AG08396 (cell line): ENCODE measurements around the gene SOHLH1.
A peak's percentile ranks its signal among the peaks of the same experiment; 100 is the strongest.

Experiments used
- DNase-seq: peaks from one replicate; pipeline ENCODE4 v3.0.0; 2012; ENCODE audit warnings: low spot score, mixed read lengths

SOHLH1 gene

DNA sequence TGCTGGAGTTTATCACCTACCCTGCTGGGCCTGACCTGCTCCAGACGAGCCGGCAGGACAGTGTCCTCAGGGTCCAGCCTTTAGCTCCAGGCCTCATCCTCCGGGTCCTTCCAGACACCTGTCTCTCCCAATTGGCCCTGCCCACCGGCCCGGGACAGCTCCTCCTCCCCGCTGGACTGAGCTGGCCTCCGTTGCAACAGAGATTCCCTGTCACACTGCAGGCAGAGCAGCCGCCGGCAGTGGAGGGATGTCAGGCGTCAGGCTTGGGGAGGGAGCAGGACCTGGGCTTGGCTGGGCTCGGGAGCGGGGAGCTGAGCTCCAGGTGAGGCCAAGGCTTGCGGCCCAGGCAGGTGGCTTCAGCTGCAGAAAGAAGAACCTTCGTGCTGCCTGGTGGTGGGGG, 4.4 kb upstream of the SOHLH1 start:
- no peak for DNase-seq

DNA sequence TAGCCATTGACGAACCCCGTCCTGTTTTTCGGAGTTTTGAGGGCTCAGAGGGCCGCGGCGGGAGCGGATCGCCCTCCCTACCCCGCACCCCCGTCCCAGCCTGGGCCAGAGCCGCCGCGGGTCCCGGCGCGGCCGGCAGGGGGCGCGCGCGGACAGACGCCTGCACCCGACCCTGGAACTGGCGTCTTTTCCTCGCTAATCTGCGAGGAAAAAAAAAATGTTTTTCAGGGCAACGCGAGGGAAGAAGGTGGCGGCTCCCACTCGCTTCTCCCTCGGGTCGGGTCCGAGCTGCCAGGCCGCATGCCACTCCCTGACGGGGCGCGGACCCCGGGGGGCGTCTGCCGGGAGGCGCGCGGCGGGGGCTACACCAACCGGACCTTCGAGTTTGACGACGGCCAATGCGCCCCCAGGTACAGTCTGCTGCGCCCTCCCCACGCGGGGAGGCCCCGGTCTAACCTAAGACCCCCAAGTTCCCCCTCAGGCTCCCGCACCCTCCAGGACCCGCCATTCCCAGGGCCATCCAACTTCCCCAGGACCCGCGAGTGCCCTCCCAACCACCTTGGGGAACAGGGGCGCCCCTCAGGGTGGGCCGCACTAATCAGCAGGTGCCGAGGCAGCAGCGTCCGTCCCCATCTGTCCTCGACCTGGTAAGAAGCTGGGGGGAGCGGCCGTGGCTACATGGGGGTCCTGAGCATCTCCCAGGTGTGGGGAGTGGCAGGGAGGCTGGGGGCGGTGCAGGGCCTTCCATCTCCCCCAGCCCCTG, 2.9 kb upstream of the SOHLH1 start, which contains the start of gene KCNT1:
Gene KCNT1, plus strand, starts transcription at position 227 of the 763 bp plus-strand sequence. Its CDS starts 74 bp downstream, at position 301.
- DNase-seq: peak; percentile 98

DNA sequence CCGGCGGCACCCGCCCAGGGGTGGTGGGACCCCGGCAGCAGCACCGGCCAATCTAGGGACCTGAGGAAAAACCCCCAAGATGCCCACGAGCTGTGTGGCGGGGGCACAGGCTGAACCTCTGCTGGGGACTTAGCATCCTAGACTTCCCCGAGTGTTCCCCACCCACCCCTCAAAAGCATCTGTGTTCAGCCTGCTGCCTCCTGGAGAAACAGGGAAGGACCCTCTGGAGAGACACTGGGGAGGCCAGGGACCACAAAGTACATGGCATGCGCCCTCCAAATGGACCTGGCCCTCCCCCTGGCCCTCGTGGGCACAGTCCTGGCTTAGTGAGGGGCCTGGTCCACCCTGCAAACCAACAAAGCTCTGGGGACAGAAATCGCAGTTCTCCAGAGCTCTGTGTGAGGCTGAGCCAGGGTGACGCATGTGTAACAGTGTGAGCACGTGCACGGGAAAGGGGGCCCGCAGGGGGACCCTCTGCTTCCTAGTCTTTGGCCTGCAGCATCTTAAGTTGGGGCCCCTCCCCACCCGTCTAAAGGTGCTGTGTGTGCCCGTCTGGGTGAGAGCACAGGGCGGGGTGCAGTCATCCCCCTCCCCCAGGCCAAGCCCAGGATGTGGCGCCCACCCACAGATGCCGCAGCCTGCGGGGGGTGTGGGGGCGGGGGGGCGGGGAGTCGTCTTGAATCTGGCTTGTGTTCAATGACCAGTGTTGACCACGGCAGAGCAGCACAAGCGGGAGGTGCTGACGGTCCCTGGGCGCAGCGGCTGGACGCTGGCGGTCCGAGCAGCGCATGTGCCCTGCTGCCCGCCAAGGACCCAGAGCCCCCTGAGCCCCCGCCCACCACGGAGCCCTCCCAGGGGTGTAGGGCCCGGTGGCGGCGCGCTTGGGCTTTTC, 2.0 kb upstream of the SOHLH1 start:
- DNase-seq: peak; percentile 48

DNA sequence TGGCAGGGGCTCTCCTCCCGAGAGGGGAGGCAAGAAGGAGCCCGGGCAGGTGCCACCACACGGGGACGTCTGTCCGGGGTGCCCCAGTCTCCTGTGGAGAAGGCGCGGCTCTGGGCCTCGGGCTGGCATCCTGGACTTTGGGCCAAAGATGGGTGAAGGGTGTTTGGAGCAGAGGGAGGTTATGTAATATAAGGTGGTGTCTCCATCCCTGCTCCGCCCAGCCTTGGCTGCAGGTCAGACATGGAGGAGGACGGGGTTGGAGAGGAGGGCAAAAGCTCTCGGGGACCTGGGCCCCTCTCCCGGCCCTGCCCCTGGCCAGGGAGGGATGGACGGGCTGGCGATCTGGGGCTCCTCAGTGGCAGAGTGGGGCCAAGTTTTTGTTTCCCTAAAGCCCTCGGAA, 1.2 kb upstream of the SOHLH1 start:
- DNase-seq: no peak

DNA sequence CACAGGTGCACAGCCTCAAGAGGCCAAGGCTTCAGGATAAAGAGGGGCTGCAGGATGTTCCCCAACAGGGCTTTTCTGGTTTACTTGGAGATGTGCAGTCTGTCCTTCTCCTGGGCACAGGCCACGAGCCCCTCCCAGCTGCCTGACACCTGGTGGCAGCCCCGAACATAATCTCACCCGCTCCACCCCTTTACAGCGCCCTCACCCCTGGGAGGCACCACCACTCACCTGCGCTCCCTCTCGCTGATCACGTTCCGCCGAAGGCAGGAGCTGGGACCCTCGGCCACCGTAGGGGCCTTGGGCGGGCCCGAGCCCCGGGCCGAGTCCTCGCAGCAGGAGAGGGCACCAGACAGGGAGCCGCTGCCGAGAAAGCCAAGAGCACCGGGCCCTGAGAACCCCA, 514 bp downstream of the SOHLH1 start:
- no peak for DNase-seq

DNA sequence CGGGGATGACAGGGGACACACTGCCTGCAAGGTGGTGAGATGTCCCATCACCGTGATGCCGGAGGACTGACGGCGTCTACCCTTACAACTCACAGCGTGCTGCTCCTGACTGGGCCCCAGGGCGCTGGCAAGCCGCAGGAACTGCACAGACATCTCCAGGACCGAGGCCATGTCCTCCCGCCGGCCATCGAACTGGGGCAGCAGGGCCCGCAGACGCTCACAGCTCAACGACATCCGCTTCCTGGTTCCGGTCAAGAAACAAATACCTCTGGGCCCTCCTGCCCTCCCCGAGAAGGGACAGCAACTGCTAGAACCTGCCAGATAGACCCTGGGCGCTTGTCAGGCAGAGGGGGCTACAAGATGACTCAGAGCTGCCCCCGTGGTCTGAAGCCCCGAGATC, 1.0 kb downstream of the SOHLH1 start:
- DNase-seq: no peak

DNA sequence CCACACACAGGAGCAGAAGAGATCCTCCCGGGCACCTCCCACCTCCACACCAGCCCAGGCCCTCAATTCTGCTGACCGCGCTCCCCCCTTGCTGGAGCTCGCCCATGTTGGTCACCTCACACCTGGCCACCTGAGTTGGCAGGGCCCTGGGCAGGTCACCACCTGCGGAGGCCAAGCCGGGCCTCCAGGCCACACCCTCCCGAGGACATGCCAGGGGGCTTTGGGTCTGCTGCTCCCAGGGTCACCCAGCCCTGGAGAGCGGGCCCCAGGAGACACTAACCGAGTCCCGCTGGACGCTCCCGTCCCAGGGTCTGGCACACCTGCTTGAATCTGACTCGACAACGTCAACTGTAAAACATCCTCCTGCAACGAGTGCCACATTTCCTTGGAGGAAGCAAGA, 2.1 kb downstream of the SOHLH1 start:
- no peak for DNase-seq

DNA sequence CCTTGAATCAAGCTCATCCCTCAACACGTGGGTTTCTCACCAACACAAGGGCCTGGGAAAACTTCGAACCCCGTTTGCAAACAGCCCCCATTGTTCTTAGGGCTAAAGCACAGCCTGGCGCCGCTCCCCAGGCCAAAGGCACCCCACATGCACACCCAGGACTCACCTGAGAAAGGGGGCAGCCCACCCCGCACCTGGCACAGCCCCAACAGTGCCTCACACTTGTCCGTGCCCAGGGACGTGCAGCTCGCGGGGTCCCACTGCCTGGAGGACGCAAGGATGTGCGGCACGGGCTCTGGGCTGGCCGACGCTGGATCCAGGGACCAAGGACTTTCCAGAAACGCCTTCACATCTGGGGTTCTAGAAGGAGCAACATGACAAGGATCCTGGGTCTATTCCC, 2.8 kb downstream of the SOHLH1 start:
- no peak for DNase-seq

DNA sequence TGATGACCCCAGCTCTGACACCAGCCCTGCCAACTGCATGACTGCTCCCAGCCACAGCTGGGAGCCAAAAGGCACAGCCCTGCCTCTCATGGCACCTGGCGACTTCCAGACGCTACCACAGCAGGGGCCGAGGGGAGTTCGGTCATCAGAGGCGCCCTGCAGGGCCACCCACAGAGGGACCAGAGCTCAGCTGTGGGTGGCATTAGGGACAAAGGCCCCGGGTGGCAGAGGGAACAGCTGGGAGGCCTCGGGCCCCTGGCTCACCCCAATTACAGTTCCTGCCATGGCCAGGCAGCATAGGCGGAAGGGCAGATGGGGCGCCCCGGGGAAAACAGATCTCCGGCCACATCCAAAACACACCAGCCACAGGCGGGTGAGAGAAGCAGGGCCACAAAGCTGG, 3.6 kb downstream of the SOHLH1 start:
- DNase-seq: no peak

DNA sequence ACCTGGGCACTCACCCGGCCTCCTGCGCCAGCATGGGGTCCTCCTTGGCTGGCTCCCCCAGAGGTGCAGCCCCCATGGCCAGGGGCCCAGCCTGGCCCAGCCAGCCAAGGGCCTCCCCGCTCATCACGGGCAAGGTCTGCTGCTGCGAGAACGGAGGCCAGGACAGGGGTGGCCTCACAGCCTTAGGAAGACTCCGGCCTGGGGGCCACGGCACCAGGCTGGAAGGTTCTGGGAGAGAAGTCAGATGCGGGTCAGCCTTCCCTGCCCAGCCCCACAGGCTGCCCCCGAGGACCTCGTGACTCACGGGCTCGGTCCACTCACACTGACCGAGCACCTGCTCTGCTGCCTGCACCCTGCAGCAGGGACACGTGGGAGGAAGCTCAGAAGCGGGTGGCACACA, 4.2 kb downstream of the SOHLH1 start:
- DNase-seq: no peak

DNA sequence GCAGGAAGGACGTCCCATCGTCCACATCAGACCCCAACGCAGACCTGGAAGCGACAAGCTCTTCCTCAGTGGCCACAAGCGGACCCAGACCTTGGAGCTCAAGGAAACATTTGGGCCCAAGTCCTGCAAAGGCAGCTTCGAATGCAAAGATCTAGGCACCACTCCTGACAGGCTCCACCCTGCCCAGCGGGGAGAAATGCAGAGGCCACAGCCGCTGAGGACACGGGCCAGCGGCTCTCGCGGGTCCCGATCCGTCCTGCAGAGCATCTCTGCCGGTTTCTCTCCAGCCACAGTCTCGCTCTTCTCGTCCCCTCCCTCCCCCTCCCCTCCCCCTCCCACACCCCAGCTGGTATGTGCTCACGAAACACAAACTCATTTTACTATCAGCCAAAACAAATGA, 4.9 kb downstream of the SOHLH1 start:
- no peak for DNase-seq

DNA sequence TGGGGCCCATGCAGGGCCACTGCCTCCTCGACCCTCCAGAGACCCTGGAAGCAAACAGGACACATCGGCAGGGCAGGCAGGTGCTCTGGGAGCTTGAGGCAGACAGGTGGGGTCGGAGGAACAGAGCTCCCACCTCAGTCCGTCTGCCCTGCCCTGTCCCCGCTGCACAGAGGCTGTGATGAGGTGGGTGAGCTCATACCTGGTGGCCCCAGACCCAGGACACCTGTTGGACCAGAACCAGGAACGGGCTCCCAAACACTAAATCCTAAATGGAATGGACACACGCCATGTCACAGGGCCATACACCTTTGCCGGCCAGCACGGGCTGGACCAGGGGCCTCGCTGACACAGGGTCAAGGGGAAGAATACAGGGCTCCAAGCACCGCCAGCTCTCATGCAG, 5.5 kb downstream of the SOHLH1 start:
- DNase-seq: no peak

DNA sequence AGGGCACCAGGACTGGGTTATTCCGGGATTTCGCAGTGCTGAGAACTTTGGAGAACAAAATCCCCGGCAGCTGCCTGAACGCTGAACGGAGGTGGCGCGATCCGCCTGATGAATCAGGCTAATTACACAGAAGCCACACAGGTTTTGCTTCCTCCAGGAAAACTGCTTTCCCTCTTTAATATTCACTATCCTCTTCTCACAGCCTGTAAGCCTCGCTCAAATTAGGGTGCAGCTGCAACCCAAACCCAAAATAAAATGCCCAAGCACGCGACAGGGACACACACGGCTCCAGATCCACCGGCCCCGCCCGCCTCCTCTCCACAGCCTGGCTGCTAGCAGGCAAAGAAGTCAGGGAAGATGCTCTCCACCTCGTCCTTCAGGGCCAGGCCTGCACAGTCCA, 6.0 kb downstream of the SOHLH1 start:
- no peak for DNase-seq

DNA sequence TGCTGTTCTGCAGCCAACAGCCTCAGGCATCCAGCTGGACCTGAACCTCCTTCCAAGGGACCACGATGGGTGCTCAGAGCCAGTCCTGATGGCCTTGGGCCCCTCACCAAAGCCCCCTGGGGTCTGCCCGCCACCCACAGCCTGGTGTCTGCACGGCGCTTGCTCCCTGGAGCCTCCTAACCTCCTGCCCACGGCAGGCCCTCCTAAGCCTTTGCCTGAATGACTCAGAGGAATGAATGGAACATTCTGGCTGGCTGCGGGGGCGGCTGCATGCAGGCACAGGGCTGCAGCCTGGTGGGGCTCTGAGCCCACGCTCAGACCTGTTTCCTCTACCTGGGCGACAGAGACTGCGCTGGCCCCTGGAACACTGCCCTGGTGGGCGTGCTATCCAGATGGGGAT, 6.9 kb downstream of the SOHLH1 start:
- DNase-seq: peak; percentile 49

DNA sequence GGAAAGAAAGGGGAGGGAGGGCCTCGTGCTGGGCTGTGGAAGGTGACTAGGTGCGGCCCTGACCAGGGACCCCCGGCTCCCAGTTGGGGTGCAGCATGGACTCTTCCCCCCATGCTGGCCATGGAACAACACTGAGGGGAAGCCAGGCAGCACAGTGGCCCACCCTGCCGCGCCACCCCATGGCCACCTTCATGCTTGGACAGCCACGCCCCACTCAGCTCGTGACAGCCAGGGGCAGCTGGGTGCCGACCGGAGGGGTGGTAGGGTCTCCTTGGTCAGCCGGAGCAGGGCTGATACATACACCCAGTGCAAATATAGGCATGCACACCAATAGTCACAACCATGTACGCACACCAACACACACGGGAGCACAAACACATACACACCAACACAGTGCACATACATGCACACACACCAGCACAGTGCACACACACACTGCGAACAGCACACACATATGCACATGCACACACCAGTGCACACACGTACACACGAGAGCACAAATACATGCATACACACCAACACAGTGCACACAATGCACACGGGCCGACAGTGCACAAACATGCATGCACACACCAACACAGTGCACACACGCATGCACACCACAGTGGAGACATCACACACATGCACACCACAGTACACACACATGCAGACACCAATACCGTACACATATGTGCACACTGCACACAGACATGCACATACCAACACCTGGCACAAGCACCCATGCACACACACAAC, 8.3 kb downstream of the SOHLH1 start:
- DNase-seq: no peak

DNA sequence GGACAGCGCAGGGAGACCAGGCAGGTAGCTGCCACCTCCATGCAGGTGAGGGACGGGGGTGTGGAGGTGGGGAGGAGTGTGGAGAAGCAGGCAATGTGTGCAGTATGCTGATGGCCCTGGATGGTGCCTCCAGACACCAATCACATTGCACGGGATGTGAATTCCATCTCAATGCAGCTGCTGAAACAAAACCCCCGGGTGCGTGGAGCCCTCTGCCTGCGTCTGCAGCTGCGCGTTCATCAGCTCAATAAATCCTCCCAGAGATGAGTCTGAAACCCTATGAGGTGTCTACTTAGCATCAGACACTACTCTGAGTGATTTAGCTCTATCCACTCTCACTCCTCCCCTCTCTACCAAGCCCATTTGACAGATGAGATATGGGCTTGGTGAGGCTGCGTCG, 10.3 kb downstream of the SOHLH1 start:
- no peak for DNase-seq

DNA sequence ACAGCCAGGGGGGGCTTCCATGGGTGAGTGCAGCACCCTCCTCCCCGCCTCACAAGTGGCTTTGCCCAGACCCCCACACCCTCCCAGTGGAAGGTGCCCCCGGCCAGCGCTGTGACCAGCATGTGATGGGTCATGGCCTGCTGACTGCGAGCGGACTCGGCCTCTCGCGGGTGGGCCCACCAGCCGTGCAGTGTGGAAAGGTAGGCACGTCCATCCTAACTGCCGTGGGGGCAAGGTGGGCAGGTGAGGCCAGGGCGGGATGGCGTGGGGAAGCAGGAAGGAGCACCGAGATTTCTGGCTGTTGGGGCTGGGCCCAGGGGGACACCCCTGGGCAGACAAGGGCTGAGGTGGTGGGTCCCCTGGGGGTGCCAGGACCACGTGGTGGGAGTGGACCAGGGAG, 12.1 kb downstream of the SOHLH1 start:
- no peak for DNase-seq

DNA sequence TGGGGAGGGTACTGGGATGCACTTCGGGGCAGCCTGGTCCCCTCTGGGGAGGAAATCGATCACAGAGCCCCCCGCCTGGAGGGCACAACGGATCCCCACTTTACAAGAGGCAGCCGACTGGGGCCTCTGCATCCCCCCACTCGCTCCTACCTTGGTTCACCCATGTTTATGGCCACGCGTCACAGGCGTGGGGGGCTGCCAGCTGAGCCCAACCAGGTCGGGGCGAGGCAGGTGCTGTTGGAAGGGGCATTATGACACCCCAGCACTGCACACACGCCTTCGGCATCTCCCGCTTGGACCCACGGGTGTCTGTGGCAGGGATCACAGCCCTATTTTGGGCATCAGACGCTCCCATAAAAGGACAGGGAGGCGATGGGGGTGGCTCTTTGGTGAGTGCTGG, 14.6 kb downstream of the SOHLH1 start:
- no peak for DNase-seq

DNA sequence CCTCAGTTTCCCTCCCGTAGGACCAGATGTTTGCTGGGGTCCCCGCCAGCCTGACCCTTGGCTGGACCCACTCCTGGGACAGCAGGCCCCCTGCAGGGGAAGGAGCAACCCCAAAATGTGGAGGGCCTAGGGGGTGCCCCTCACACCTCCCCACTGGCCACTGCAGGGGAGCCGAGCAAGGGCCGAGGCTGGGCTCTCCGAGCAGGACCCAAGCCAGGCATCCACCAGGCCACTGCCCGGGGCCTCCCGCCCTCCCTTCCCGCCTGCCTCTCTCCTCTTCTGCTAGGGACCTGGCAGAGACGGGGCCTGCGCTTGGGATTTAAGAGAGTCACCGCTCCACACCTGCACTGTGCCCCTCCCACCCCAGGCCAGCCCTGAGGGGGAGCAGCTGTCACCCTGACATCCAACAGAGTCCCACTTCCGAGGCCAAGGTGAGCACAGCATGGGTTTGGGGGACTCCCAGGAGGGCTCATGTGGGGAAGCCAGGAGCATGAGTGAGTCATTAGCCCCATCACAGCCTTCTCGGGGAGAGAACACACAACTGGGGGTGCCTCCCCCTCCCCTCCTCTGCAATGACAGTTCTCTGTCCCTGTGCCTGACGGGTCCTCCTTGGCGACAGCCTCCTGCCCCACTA, 15.8 kb downstream of the SOHLH1 start:
- DNase-seq: no peak

DNA sequence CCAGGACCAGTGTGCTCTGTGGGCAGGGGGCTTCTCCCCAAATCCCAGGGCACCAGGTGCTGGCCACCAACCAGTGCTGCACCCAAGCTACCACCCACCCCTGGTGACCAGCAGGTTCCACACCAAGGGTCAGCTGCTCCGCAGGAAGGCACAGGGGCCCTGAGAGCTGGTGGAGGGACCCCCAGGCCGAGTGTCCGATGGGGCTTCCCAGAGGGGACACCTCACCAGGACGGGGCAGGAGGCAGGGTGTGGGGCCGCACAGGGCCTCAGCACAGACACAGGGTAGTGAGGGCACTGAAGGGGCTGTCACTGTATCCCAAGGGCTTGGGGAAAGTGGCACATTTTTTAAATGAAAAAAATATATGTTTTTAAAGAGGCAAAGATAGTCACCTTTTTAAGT, 18.1 kb downstream of the SOHLH1 start:
- no peak for DNase-seq

DNA sequence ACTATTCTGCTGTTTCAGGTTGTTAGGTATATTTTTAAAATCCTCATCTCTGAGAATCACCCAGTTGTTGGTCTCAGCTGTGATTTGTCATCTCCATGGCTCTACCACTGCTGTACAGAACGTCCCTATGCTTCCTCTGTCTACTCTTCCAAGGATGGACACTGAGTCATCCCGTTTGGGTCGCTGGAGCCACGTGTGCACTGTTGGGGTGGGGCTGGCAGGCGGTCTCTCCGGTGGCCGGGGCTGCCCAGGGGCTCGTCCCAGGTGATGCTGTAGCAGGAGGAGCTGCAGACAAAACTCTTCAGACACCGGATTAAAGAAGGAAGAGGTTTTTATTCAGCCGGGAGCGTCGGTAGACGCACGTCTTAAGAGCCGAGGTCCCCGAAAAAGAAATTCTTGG, 19.2 kb downstream of the SOHLH1 start:
- DNase-seq: no peak
